ENCODE measurements around the gene LDLRAD4. TPM values are rescaled to one million over a fixed set of nuclear protein-coding genes. Genes with fewer than 3 reads are reported as not detected.

LDLRAD4 gene
- total RNA-seq, 4 donors from 2014 or later, result 20.4 to 40.4 (median 35.3) TPM

DNA sequence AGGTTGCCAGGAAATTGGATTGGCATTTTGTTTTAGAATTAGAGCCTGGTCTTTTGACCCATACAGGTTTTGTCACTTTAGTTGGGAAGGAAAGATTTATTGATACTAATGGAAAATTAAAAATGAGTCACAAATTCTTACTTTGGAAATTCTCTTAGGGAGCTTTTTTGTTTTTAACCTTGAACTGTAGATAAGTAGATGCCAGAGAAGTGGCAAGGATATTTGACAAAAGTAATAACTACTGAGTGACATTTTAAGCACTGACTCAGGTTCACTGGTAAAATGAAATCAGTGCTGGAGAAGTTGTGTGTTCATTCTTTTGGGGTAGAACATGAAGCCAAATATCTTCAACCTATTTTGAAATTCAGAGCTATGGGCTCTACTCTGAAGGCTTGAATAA is 56.5 kb downstream of the LDLRAD4 start:
- TF ChIP-seq EP300 (IDR thresholded peaks at IDR 0.05), result no peak
- TF ChIP-seq, protein P1, sequence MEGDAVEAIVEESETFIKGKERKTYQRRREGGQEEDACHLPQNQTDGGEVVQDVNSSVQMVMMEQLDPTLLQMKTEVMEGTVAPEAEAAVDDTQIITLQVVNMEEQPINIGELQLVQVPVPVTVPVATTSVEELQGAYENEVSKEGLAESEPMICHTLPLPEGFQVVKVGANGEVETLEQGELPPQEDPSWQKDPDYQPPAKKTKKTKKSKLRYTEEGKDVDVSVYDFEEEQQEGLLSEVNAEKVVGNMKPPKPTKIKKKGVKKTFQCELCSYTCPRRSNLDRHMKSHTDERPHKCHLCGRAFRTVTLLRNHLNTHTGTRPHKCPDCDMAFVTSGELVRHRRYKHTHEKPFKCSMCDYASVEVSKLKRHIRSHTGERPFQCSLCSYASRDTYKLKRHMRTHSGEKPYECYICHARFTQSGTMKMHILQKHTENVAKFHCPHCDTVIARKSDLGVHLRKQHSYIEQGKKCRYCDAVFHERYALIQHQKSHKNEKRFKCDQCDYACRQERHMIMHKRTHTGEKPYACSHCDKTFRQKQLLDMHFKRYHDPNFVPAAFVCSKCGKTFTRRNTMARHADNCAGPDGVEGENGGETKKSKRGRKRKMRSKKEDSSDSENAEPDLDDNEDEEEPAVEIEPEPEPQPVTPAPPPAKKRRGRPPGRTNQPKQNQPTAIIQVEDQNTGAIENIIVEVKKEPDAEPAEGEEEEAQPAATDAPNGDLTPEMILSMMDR (IDR thresholded peaks at IDR 0.05), result no peak
- no peak for TF ChIP-seq POLR2A (IDR thresholded peaks at IDR 0.05; ENCODE audit: low read depth)
- TF ChIP-seq POLR2AphosphoS5 (IDR thresholded peaks at IDR 0.05), result no peak
- no peaks in the 10 kb centered on the region for H3K9me3 ChIP-seq
- H3K27me3 ChIP-seq, result no peaks in the 10 kb centered on the region
- intact Hi-C loops (cut with DNase I), result no loop called here
- H3K27ac ChIP-seq (replicated peaks in 1 of 4), result peak overlapping the region in 3 of 4 donors; percentile 45 to 57 (median 56)
- no peak for DNase-seq (ENCODE audit: extremely low spot score)
- H3K36me3 ChIP-seq, result peaks cover 0 to 19% (median 6%) of the 10 kb centered on the region in 4 donors
- no peak overlapping the region for H3K4me3 ChIP-seq
- peaks cover 51 to 72% (median 67%) of the 10 kb centered on the region in 4 donors for H3K4me1 ChIP-seq

DNA sequence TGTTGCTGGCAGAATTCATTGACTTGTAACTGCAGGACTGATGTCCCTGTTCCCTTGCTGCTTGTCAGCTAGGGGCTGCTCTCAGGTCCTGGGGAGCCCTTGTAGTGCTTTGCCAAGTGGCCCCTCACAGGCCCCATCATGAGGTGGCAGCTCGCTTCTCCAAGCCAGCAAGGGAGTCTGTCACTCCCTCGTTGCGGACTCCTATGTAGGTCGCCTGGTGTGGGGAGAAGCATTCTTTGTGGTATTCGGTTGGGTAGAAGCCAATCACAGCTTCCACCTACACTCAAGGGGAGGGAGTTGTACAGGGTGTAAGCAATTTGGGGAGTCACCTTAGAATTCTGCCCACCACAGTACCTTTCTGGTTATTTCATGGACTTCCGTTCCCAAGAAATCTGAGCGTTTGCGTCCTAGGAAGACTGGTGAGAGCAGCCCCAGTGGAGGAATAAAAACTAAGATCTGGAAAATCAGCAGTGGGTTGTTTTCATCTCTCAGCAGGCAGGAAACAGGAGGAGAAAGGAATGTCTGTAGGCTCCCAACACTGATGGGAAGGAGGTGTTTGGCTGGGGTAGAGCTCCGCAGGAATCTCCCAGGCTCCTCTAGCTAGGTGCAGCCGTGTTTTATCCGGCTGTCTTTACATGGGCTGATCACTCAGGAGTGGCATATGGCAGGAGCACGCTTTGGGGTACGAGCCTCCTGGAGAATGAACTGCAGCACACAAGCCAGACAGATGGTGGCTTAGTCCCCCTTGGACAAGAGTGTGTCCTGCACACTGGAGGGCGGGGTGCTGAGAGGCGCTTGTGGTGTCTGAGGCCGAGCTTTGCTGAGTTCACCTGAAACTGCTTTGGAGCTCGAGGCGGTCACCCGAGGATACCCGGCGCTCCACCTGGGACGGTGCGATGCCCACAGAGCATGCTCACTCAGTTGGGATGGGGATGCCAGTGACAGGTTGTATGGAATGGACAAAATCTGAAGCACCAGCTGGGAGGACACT is 58.3 kb downstream of the LDLRAD4 start:
- Histone ChIP-seq H3K4me3 (no peak overlapping the region), H3K36me3 (peaks cover 0 to 21% (median 6%) of the 10 kb centered on the region in 4 donors), H3K27ac (replicated peaks in 1 of 4) (peak overlapping the region; percentile 43 to 59 (median 50)), H3K9me3 (no peaks in the 10 kb centered on the region), H3K27me3 (no peaks in the 10 kb centered on the region), H3K4me1 (peaks cover 41 to 62% (median 57%) of the 10 kb centered on the region in 4 donors)
- no peak for DNase-seq (ENCODE audit: extremely low spot score)
- WGBS, result 73% methylated on average over 23 of the region's 23 CpGs
- TF ChIP-seq POLR2AphosphoS5 (IDR thresholded peaks at IDR 0.05) (no peak), EP300 (IDR thresholded peaks at IDR 0.05) (no peak), POLR2A (IDR thresholded peaks at IDR 0.05; ENCODE audit: low read depth) (no peak)
- TF ChIP-seq, protein P1 (IDR thresholded peaks at IDR 0.05), result no peak
- intact Hi-C loops (cut with DNase I), result no loop called here

DNA sequence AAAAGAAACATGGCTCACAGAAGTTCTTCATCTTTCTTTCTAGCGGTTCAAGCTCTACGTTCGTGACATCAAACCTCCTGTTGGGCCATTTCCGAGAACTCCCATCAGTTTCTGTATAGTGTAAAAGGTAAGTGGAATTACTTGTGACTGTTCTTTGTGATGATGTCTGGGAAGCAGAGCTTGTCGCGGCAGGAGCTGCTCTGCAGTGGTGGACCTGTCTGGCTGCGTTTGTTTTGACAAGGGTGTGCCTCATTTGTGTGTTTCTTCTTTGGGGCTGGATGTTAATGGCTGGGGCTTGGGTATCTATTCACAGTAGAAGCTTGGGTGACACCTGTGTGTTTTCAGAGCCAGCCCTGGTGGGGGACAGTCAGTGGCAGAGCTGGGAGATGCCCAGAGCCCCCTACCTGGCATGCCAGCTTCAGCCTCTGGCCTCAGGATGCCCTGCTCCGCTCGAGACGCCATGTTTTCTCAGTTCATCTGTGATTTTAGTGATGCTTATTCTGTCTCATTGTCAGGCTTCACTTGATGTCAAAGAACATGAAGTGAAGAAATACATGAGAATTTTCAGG is 59.6 kb downstream of the LDLRAD4 start:
- intact Hi-C loops (cut with DNase I), result no loop called here
- peaks cover 28 to 49% (median 45%) of the 10 kb centered on the region in 4 donors for H3K4me1 ChIP-seq
- TF ChIP-seq, protein P1 (IDR thresholded peaks at IDR 0.05), result no peak
- TF ChIP-seq POLR2AphosphoS5 (IDR thresholded peaks at IDR 0.05) (no peak), POLR2A (IDR thresholded peaks at IDR 0.05; ENCODE audit: low read depth) (no peak), EP300 (IDR thresholded peaks at IDR 0.05) (no peak)
- no peaks in the 10 kb centered on the region for H3K9me3 ChIP-seq
- no peak for DNase-seq (ENCODE audit: extremely low spot score)
- 94% methylated on average over 10 of the region's 10 CpGs for WGBS
- peak overlapping the region in 1 of 4 donors; percentile 2 for H3K27ac ChIP-seq (replicated peaks in 1 of 4)
- H3K4me3 ChIP-seq, result no peak overlapping the region
- no peaks in the 10 kb centered on the region for H3K27me3 ChIP-seq
- peaks cover 0 to 21% (median 6%) of the 10 kb centered on the region in 4 donors for H3K36me3 ChIP-seq

DNA sequence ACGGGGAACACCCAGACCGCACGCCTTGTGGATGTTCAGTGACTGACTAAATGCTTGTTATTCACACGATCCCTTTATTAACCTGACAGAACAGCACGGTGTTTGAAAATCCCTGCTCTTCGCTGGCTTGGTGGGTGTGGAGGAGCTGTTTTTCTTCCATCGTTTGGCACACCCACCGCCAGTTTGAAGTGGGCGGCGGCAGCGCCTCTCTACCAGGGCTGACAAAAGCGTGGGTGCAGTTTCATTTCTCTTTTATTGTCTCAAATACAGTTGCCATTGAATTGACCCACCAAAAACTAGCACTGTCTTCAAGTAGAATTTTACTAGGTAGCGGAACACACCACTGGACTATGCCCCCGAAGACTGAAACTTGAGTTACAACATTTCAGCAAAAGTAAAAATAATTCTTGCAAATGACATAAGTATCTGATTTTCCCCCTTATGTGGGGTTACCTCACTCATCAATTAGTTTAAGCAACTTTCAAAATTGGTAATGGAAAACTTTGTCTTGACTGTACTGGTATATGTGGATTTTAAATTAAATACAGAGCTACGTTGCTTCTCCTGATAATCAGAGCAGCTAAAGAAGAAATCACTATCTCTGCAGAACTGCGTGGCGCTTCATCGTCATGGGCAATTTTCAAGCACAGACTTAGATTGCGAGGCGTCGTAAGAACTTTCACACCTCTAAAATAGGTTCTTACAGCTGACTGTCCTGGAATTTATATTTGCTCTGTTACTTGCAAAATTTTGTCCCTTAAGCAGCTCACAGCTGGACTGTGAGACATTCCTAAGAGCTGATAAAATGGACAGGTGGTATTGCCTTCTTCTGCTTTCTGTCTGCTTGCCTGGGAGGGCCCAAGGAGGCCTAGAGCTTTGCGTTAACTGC is 60.9 kb downstream of the LDLRAD4 start:
- DNase-seq (ENCODE audit: extremely low spot score), result no peak
- Histone ChIP-seq H3K4me3 (no peak overlapping the region), H3K27ac (replicated peaks in 1 of 4) (no peak overlapping the region), H3K36me3 (peaks cover 0 to 21% (median 6%) of the 10 kb centered on the region in 4 donors), H3K4me1 (peaks cover 23 to 49% (median 43%) of the 10 kb centered on the region in 4 donors), H3K27me3 (no peaks in the 10 kb centered on the region), H3K9me3 (no peaks in the 10 kb centered on the region)
- 94% methylated on average over 22 of the region's 22 CpGs for WGBS
- TF ChIP-seq EP300 (IDR thresholded peaks at IDR 0.05) (no peak), POLR2A (IDR thresholded peaks at IDR 0.05; ENCODE audit: low read depth) (no peak), POLR2AphosphoS5 (IDR thresholded peaks at IDR 0.05) (no peak)
- TF ChIP-seq, protein P1 (IDR thresholded peaks at IDR 0.05), result no peak
- intact Hi-C loops (cut with DNase I), result no loop called here
